GM12801 (cell line): Measurements from ENCODE around the gene CD300C.

Source experiments
- CTCF ChIP-seq: IDR thresholded peaks from one replicate; pipeline ENCODE4 v1.5.1; 2011; ENCODE audit warnings: control low read depth; ENCODE audit not compliant: insufficient read length; ENCODE audit errors: extremely low read depth

CD300C gene

DNA sequence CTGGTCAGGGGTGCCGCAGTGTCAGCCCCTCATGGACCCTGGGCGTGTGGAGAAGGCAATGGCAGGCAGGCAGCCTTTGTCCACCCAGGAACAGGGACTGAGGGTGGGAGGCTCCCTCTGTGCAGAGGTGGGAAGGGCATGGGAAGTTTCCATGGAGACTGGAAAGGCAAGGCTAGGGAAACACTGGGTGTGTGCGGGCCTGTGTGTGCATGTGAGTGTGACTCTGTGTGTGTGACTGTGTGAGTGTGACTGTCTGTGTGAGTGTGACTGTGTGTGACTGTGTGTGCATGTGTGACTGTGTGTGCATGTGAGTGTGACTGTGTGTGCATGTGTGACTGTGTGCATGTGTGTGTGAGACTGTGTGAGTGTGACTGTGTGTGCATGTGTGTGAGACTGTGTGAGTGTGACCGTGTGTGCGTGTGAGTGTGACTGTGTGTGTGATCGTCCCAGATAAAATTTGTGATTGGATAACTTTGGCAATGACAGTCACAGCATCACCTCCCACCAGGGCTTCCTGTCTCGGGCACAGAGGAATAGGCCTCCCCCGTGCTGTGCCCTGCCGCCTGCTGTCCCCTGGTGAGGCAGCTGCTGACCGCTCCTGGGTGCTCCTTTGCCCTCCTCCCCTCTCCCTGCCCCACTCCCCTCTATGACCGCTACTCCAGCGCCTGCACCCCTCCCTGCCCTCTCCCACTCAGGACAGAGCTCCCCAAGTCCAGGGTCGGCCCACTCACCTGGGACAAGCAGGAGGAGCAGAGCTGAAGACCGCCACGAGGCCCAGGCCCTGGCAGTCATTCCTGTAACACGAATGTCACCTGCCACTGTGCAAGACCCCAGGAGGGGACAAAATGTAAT is 698 bp downstream of the CD300C start:
- no peak for TF ChIP-seq CTCF

DNA sequence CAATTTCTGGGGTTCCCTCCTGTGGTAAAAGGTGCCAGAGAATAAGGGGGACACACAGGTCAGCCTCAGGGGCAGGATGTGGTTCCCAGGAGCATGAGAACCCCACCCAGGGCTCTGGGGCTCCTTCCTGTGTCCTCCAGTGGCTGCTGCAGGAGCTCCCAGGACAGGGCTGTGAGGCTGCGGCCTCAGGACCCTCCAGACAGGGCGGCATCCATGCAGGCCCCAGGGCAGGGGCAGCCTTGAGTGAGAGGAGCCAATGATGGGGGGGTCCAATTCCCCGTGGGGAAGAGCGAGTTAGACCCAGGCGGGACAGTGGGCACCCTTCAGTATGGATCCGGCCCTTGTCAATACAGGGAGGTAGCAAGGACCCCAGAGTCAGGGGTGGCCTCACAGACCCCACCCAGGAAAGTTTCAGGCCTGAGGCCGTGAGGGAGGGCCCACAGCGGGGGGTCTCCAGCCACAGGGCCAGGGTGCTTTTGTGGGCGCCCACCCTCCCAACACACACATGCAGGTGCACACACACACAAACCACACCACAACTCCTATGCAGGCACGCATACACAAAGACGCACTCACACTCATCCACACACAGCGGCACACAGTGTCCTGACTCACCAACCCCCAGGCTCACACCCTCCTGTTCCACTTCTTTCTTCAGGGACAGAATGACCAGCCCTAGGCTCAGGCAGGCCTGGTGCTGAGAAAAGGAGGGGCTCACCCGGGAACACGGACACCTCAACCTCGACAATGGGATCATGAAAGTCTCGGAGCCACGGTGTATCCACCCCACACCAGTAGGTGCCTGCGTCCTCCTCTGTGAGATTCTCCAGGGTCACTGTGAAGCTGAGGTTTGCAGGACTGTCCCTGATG is 1.8 kb downstream of the CD300C start:
- TF ChIP-seq CTCF: no peak

DNA sequence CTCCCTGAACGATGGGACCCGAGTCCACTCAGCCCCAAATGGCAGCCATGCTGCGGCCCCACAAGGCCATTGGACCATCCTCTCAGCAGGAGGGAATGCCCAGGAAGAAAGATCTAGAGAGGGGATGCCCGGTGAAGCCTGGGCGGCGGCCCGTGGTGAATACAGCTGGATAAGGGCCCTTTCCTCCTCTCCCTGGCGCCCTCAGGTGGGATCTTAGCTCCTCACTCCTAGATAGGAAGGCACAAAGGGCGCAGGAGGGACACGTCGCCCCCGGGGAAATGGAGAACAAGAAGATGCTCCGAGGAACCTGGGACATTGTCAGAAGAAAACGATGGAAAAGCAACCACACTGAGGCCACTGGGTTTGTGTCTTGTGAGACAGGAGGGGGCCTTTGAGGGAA is 2.5 kb downstream of the CD300C start:
- TF ChIP-seq CTCF: no peak

GRCh38 chr17:74542727-74543383 is 3.1 kb downstream of the CD300C start:
- no peak for TF ChIP-seq CTCF

DNA sequence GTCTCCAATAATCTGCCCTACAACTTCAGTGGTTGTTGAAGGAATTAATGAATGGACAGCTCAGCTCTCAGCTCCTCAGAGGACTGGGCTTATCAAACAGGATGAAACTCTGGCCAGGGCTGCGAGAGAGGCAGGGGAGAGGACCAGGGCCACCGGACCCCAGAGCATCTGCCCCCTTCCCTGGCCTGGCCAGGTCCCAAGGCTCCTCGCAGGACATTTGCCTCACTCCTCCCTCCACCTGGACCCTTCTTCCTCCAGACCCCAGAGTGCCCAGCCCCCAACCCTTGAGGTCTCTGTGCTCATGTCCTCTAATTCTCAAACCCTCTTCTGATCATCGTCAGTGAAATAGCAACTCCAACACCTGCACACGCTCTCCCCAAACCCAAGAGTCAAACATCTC is 3.7 kb downstream of the CD300C start:
- no peak for TF ChIP-seq CTCF

GRCh38 chr17:74541176-74542111 is 4.5 kb downstream of the CD300C start:
- no peak for TF ChIP-seq CTCF
